CD14-positive monocyte (primary cell): Measurements from ENCODE around the gene TSPOAP1. TPM values are rescaled to one million over a fixed set of nuclear protein-coding genes. Genes with fewer than 3 reads are reported as not detected.

Experiments
- DNase-seq, 3 donors: peaks; one replicate each; pipeline ENCODE4 v3.0.0-alpha.2; 2011 to 2022
- H2AFZ ChIP-seq: 2 replicates; pipeline ENCODE4 v1.6.0; 2012; ENCODE audit warnings: mild to moderate bottlenecking, low read depth, low read length, inconsistent platforms; ENCODE audit not compliant: insufficient read depth, poor library complexity, severe bottlenecking
- H3K27ac ChIP-seq, 2 donors: 1 replicate in 1 of 2; 2 replicates in 1 of 2; pipeline ENCODE4 v1.5.1; 2012 to 2013; ENCODE audit warnings: low read length in 2 of 2, control low read depth in 1 of 2, inconsistent platforms in 1 of 2, low read depth in 1 of 2, mild to moderate bottlenecking in 1 of 2
- H3K27me3 ChIP-seq, 2 donors: one replicate each; pipeline versions ENCODE4 v1.6.0 to v1.6.1; 2011 to 2013; ENCODE audit warnings: low read length in 2 of 2; ENCODE audit not compliant: control insufficient read depth in 2 of 2, insufficient read depth in 2 of 2
- H3K36me3 ChIP-seq, 2 donors: replicated peaks in 1 of 2; 1 replicate in 1 of 2; 2 replicates in 1 of 2; pipeline versions ENCODE4 v1.5.1 to v1.6.1; 2012 to 2013; ENCODE audit warnings: low read length in 2 of 2, control low read depth in 1 of 2, inconsistent platforms in 1 of 2, mild to moderate bottlenecking in 1 of 2; ENCODE audit not compliant: insufficient read depth in 2 of 2, control insufficient read depth in 1 of 2
- H3K4me1 ChIP-seq, 2 donors: 1 replicate in 1 of 2; 2 replicates in 1 of 2; pipeline versions ENCODE4 v1.5.1 to v1.6.1; 2012 to 2013; ENCODE audit warnings: low read length in 2 of 2, control low read depth in 1 of 2, inconsistent platforms in 1 of 2, mild to moderate bottlenecking in 1 of 2, moderate library complexity in 1 of 2; ENCODE audit not compliant: insufficient read depth in 2 of 2, control insufficient read depth in 1 of 2
- H3K4me2 ChIP-seq: replicated peaks from 2 replicates; pipeline ENCODE3; 2012; ENCODE audit warnings: low read length, moderate library complexity, mild to moderate bottlenecking; ENCODE audit not compliant: poor library complexity, severe bottlenecking; ENCODE audit errors: extremely low read depth
- H3K4me3 ChIP-seq, 3 experiments: fragments of 200-600 bp in 1 of 3; sonication (generic) in 1 of 3; replicated peaks in 1 of 3; 1 replicate in 2 of 3; 2 replicates in 1 of 3; pipeline ENCODE4 v1.5.1; 2011 to 2013; ENCODE audit warnings: low read length in 3 of 3, mild to moderate bottlenecking in 3 of 3, control low read depth in 2 of 3, low read depth in 2 of 3, inconsistent platforms in 1 of 3, moderate library complexity in 1 of 3
- H3K79me2 ChIP-seq: 2 replicates; pipeline ENCODE4 v1.6.0; 2012; ENCODE audit warnings: mild to moderate bottlenecking, control low read depth, inconsistent platforms, low read length, moderate library complexity; ENCODE audit not compliant: insufficient read depth
- H3K9ac ChIP-seq: 2 replicates; pipeline ENCODE4 v1.6.0; 2017; ENCODE audit warnings: low read length, mild to moderate bottlenecking; ENCODE audit not compliant: insufficient read depth, poor library complexity, severe bottlenecking
- H3K9me3 ChIP-seq, 2 donors: replicated peaks in 1 of 2; 1 replicate in 1 of 2; 2 replicates in 1 of 2; pipeline versions ENCODE4 v1.5.1 to v1.6.1; 2012 to 2013; ENCODE audit warnings: low read length in 2 of 2, control low read depth in 1 of 2; ENCODE audit not compliant: control insufficient read depth in 1 of 2, insufficient read depth in 1 of 2
- H4K20me1 ChIP-seq: 2 replicates; pipeline ENCODE4 v1.6.0; 2012; ENCODE audit warnings: mild to moderate bottlenecking, low read length, control low read depth, moderate library complexity; ENCODE audit not compliant: insufficient read depth
- H3K27ac Mint-ChIP-seq, 7 donors: one replicate each; pipeline ENCODE4 v1.8.0; 2020; ENCODE audit warnings: mild to moderate bottlenecking in 7 of 7, mixed read lengths in 7 of 7, moderate library complexity in 6 of 7, inconsistent platforms in 2 of 7
- H3K27me3 Mint-ChIP-seq, 3 donors: one replicate each; pipeline ENCODE4 v1.8.0; 2021 to 2022; ENCODE audit warnings: low read depth in 3 of 3, mild to moderate bottlenecking in 3 of 3, mixed read lengths in 3 of 3, moderate library complexity in 3 of 3, inconsistent platforms in 1 of 3
- H3K36me3 Mint-ChIP-seq, 2 donors: one replicate each; pipeline ENCODE4 v1.8.0; 2020; ENCODE audit warnings: mixed read lengths in 2 of 2, inconsistent platforms in 1 of 2, mild to moderate bottlenecking in 1 of 2
- H3K4me1 Mint-ChIP-seq: one replicate; pipeline ENCODE4 v1.8.0; 2020; ENCODE audit warnings: mild to moderate bottlenecking, mixed read lengths
- H3K4me3 Mint-ChIP-seq, 2 donors: one replicate each; pipeline ENCODE4 v1.8.0; 2020; ENCODE audit warnings: mild to moderate bottlenecking in 2 of 2, mixed read lengths in 2 of 2, moderate library complexity in 1 of 2
- H3K9me3 Mint-ChIP-seq, 7 donors: one replicate each; pipeline ENCODE4 v1.8.0; 2020 to 2022; ENCODE audit warnings: mixed read lengths in 7 of 7, mild to moderate bottlenecking in 6 of 7, moderate library complexity in 6 of 7, inconsistent platforms in 2 of 7
- CTCF ChIP-seq: fragments of 200-600 bp; IDR thresholded peaks from one replicate; pipeline ENCODE4 v1.8.0; 2022; ENCODE audit warnings: antibody characterized with exemption, mild to moderate bottlenecking
- WGBS: methylation state at CpG from one replicate; pipeline ENCODE4 v1.1.5; 2013; ENCODE audit warnings: missing lambda C conversion rate; ENCODE audit not compliant: insufficient coverage; 5-methylcytosine and 5-hydroxymethylcytosine counted together
- intact Hi-C, 2 donors: fragments of 100-400 bp; cut with micrococcal nuclease; formaldehyde crosslinking; loops; one replicate each; pipeline versions ENCODE4 v1.15.0 to v1.15.1; 2023
- polyA plus RNA-seq, 3 donors: library from polyadenylated mRNA; depleted of rRNA in 1 of 3; unstranded in 2 of 3; stranded (reverse) in 1 of 3; fragments of 300-500 nt in 2 of 3; fragments of >200 nt in 1 of 3; fragmentation: Illumina TruSeq in 2 of 3; gene quantifications; 1 replicate in 2 of 3; 2 replicates in 1 of 3; pipeline ENCODE4 v1.2.3, GENCODE V29; 2012 to 2021

TSPOAP1 gene
- polyA plus RNA-seq, 3 donors = 0.10 to 14.0 (median 0.18) TPM

DNA sequence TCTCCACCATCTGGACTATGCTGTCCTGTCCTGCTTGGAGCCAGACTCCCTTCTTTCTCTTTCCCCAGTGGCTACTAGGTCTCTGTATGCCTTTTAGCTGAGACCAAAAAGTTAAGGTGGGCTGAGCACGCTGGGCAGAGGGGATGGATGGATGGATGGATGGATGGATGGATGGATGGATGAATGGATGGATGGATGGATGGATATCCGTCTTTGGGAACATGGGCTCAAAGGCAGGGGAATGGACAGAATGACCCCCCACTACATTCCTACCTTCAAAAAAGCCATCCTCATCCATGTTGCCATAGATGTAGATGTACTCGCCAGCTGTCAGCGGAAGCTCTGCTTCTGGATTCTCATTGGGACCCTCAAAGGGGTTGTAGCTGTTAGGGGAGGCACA lies 12.8 kb downstream of the TSPOAP1 start:
- no CpG with 5 or more reads among the region's 4 CpGs for WGBS
- Mint-ChIP-seq H3K27me3 (peaks cover 9 to 30% (median 21%) of the 10 kb centered on the region in 3 donors), H3K4me1 (peaks cover 14% of the 10 kb centered on the region), H3K9me3 (peaks cover 0 to under 1% (median 0%) of the 10 kb centered on the region in 7 donors), H3K36me3 (peaks cover 0 to under 1% of the 10 kb centered on the region in 2 donors), H3K27ac (no peak overlapping the region), H3K4me3 (no peak overlapping the region)
- H3K4me2 ChIP-seq = no peak overlapping the region
- no peak overlapping the region for H2AFZ ChIP-seq
- H3K79me2 ChIP-seq = no peaks in the 10 kb centered on the region
- H3K27ac ChIP-seq = no peak overlapping the region
- H3K9me3 ChIP-seq = no peaks in the 10 kb centered on the region
- no peaks in the 10 kb centered on the region for H4K20me1 ChIP-seq
- H3K4me1 ChIP-seq = no peaks in the 10 kb centered on the region
- no peaks in the 10 kb centered on the region for H3K27me3 ChIP-seq
- TF ChIP-seq CTCF = no peak
- no peaks in the 10 kb centered on the region for H3K36me3 ChIP-seq
- no peak overlapping the region for H3K9ac ChIP-seq
- no peak overlapping the region for H3K4me3 ChIP-seq
- no peak for DNase-seq
- intact Hi-C loops = loop anchor here (2.0 to 10.0 kb wide), 6 partner anchors 49 to 132 kb away; partner anchors contain the start of gene RNF43 (in 2 of the 2)

DNA sequence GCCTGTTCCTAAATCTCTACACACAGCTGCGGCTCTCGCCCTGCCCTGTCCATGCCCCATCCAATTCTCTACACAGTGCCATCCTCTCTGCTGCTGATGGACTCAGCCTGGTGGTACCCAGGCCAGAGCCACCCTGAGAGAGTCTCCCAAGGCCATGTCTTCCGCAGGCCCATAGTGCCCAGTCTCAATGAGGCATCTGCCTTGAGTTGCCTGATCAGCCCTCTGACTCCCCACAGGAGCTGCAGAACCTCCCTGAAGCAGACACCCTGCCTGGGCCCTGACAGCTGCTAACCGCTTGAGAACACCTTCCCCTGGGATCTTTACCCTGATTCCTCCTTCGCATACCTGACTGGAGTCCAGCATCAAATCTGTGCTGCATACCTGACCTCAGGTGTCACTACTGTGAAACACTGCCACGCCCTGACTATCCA lies 13.3 kb downstream of the TSPOAP1 start:
- intact Hi-C loops = loop anchor here (5.0 to 10.0 kb wide), 4 partner anchors 50 to 132 kb away; partner anchors contain the start of gene RNF43 (in 1 of the 2)
- H3K27me3 Mint-ChIP-seq = peaks cover 6 to 27% (median 19%) of the 10 kb centered on the region in 3 donors

More for the DNA sequence above, 13.3 kb downstream of the TSPOAP1 start:
- no peak overlapping the region for H3K4me3 Mint-ChIP-seq
- Histone ChIP-seq H3K4me3 (no peak overlapping the region), H3K9ac (no peak overlapping the region), H3K4me1 (no peaks in the 10 kb centered on the region), H3K27me3 (no peaks in the 10 kb centered on the region), H3K36me3 (no peaks in the 10 kb centered on the region), H3K9me3 (no peaks in the 10 kb centered on the region), H3K4me2 (no peak overlapping the region), H2AFZ (no peak overlapping the region), H3K27ac (no peak overlapping the region), H3K79me2 (no peaks in the 10 kb centered on the region), H4K20me1 (no peaks in the 10 kb centered on the region)
- no peak for DNase-seq
- H3K36me3 Mint-ChIP-seq = no peaks in the 10 kb centered on the region
- no peak overlapping the region for H3K27ac Mint-ChIP-seq
- TF ChIP-seq CTCF = no peak
- peaks cover 14% of the 10 kb centered on the region for H3K4me1 Mint-ChIP-seq
- WGBS = 98% methylated on average over 6 of the region's 6 CpGs
- no peaks in the 10 kb centered on the region for H3K9me3 Mint-ChIP-seq
